ENCODE measurements around the gene IL15.

- TF ChIP-seq, protein P1, sequence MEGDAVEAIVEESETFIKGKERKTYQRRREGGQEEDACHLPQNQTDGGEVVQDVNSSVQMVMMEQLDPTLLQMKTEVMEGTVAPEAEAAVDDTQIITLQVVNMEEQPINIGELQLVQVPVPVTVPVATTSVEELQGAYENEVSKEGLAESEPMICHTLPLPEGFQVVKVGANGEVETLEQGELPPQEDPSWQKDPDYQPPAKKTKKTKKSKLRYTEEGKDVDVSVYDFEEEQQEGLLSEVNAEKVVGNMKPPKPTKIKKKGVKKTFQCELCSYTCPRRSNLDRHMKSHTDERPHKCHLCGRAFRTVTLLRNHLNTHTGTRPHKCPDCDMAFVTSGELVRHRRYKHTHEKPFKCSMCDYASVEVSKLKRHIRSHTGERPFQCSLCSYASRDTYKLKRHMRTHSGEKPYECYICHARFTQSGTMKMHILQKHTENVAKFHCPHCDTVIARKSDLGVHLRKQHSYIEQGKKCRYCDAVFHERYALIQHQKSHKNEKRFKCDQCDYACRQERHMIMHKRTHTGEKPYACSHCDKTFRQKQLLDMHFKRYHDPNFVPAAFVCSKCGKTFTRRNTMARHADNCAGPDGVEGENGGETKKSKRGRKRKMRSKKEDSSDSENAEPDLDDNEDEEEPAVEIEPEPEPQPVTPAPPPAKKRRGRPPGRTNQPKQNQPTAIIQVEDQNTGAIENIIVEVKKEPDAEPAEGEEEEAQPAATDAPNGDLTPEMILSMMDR (IDR thresholded peaks at IDR 0.05) = no peak
- no peak for TF ChIP-seq POLR2A (IDR thresholded peaks at IDR 0.05)
These were observed 84.8 kb downstream of the IL15 start for GRCh38 chr4:141721174-141721573.
